AG04450 (cell line): Measurements from ENCODE around the gene SLC26A1. TPM values are rescaled to one million over a fixed set of nuclear protein-coding genes. Genes with fewer than 3 reads are reported as not detected.

Experiments
- CTCF ChIA-PET: fragments of 300-600, 350-600 bp; formaldehyde crosslinking; extraction: SDS; loops from one replicate; lab custom pipeline; 2022; ENCODE audit warnings: antibody characterized with exemption, inconsistent platforms; lab: Charles Lee
- POLR2A ChIA-PET: fragments of 350-600 bp; formaldehyde crosslinking; extraction: SDS; loops from one replicate; lab custom pipeline; 2021; ENCODE audit warnings: antibody characterized with exemption, inconsistent platforms; lab: Yijun Ruan, JAX
- DNase-seq: peaks from one replicate; pipeline ENCODE4 v3.0.0-alpha.2; 2011; ENCODE audit warnings: low read depth, low spot score
- H3K27ac ChIP-seq: one replicate; pipeline ENCODE4 v1.5.1; 2012; ENCODE audit warnings: low read depth, low read length, control low read depth
- H3K27me3 ChIP-seq: one replicate; pipeline ENCODE4 v1.6.0; 2012; ENCODE audit warnings: low read length; ENCODE audit not compliant: control insufficient read depth, insufficient read depth
- H3K4me3 ChIP-seq: 2 replicates; pipeline ENCODE4 v1.5.1; 2011; ENCODE audit warnings: mild to moderate bottlenecking, low read depth, low read length, control low read depth
- H3K9me3 ChIP-seq: 2 replicates; pipeline ENCODE4 v1.5.1; 2012; ENCODE audit warnings: low read length; ENCODE audit not compliant: control insufficient read depth, insufficient read depth
- CTCF ChIP-seq: IDR thresholded peaks from 2 replicates; pipeline ENCODE4 v1.5.1; 2011; ENCODE audit warnings: low read depth, low read length, control low read depth, inconsistent platforms
- polyA plus RNA-seq: library from polyadenylated mRNA; depleted of rRNA; stranded (reverse); fragments of >200 nt; gene quantifications from 2 replicates; pipeline ENCODE4 v1.2.3, GENCODE V29; 2011

The SLC26A1 gene
- polyA plus RNA-seq, 1 experiment, result 0.05 TPM

- H3K4me3 ChIP-seq, result no peak overlapping the region
- no peak overlapping the region for H3K27ac ChIP-seq
- no peaks in the 10 kb centered on the region for H3K27me3 ChIP-seq
- DNase-seq, result no peak
- H3K9me3 ChIP-seq, result peaks cover 5% of the 10 kb centered on the region; the same call in 1 of the 2 replicates
- POLR2A ChIA-PET, result no interaction called here
- CTCF ChIA-PET, result no interaction called here
- no peak for TF ChIP-seq CTCF
Measured at GRCh38 chr4:989722-990471, 3.3 kb downstream of the SLC26A1 start.

- Histone ChIP-seq H3K27ac (no peak overlapping the region), H3K4me3 (no peak overlapping the region), H3K9me3 (peaks cover 5% of the 10 kb centered on the region; the same call in 1 of the 2 replicates), H3K27me3 (no peaks in the 10 kb centered on the region)
- no peak for TF ChIP-seq CTCF
- ChIA-PET POLR2A (interaction anchor here (1.6 kb wide), 1 partner anchor 13 kb away, joined by 4 read pairs; no protein-coding TSS in a partner anchor), CTCF (no interaction called here)
- no peak for DNase-seq
Measured at GRCh38 chr4:988726-989721, 4.2 kb downstream of the SLC26A1 start.

GRCh38 chr4:987624-988513 is 5.3 kb downstream of the SLC26A1 start:
- ChIA-PET POLR2A (interaction anchor here (0.6 to 1.6 kb wide), 4 partner anchors 11 to 56 kb away, joined by 3 to 4 read pairs (median 3); no protein-coding TSS in a partner anchor), CTCF (interaction anchor here (0.5 to 1.2 kb wide), 7 partner anchors 8 to 247 kb away, joined by 3 to 6 read pairs (median 5); no protein-coding TSS in a partner anchor)
- Histone ChIP-seq H3K27ac (no peak overlapping the region), H3K27me3 (no peaks in the 10 kb centered on the region), H3K9me3 (peaks cover 5% of the 10 kb centered on the region; the same call in 1 of the 2 replicates), H3K4me3 (peak overlapping the region; percentile 72)
- TF ChIP-seq CTCF, result no peak
- DNase-seq, result no peak

- CTCF ChIA-PET, result interaction anchor here (0.5 to 1.2 kb wide), 7 partner anchors 7 to 246 kb away, joined by 3 to 6 read pairs (median 5); no protein-coding TSS in a partner anchor
- peak; percentile 58 for TF ChIP-seq CTCF
- POLR2A ChIA-PET, result interaction anchor here (0.6 to 1.6 kb wide), 4 partner anchors 12 to 57 kb away, joined by 3 to 4 read pairs (median 3); no protein-coding TSS in a partner anchor
- Histone ChIP-seq H3K9me3 (peaks cover 5% of the 10 kb centered on the region; the same call in 1 of the 2 replicates), H3K27ac (no peak within 1 kb of the TSS), H3K27me3 (no peaks in the 10 kb centered on the region), H3K4me3 (peak within 1 kb of the TSS; percentile 72)
- no peak for DNase-seq
Measured at GRCh38 chr4:986879-987623, 6.2 kb downstream of the SLC26A1 start, which contains the start of gene IDUA. Gene IDUA, plus strand, starts transcription at chr4:987044. Its CDS starts 41 bp downstream, at chr4:987085.
